HepG2 (cell line): ENCODE measurements around the gene EPSTI1. TPM values are rescaled to one million over a fixed set of nuclear protein-coding genes. Genes with fewer than 3 reads are reported as not detected.

ENCODE experiments used
- ATAC-seq: fragments of 200-7000 bp; cut with Tn5 transposase; 3 replicates; pipeline ENCODE4 v1.9.1; 2020; ENCODE audit warnings: mild to moderate bottlenecking, moderate library complexity
- BruUV-seq: library from RNA; stranded (reverse); fragments of 400-500 nt; replicated peaks from 2 replicates; lab custom pipeline; 2021; lab: Mats Ljungman, UMichigan
- CTCF ChIA-PET: fragments of 300-600 bp; formaldehyde crosslinking; extraction: SDS; loops from one replicate; lab custom pipeline; 2021; ENCODE audit warnings: low total read pairs, inconsistent platforms, low intra/inter-chr PET ratio; lab: Yijun Ruan, JAX
- POLR2A ChIA-PET: fragments of 350-600 bp; sonication (Branson Sonifier 250); formaldehyde crosslinking; loops from one replicate; lab custom pipeline; 2020; ENCODE audit warnings: antibody characterized with exemption, inconsistent platforms; lab: Yijun Ruan, JAX
- DNase-seq: peaks from one replicate; pipeline ENCODE4 v3.0.0-alpha.2; 2015; ENCODE audit warnings: low spot score
- FAIRE-seq: peaks from 3 replicates; lab custom pipeline; 2011; peaks lifted over from hg19 to GRCh38; lab: Jason Lieb, UNC
- H2AFZ ChIP-seq: one replicate; pipeline ENCODE4 v1.6.1; 2011; ENCODE audit warnings: low read length, inconsistent platforms
- H3K27ac ChIP-seq: fragments of 300-600 bp; 3 replicates; pipeline ENCODE4 v1.8.0; 2011; ENCODE audit warnings: mixed run types, mild to moderate bottlenecking, mixed read lengths, low read length, inconsistent platforms; ENCODE audit not compliant: insufficient read depth; ENCODE audit errors: extremely low read length
- H3K27me3 ChIP-seq, 2 experiments: fragments of 200-600 bp in 1 of 2; 2 replicates in 1 of 2; 3 replicates in 1 of 2; pipeline versions ENCODE4 v1.6.0 to v1.8.0; 2011; ENCODE audit warnings: low read length in 2 of 2, mild to moderate bottlenecking in 2 of 2, moderate library complexity in 2 of 2, inconsistent platforms in 1 of 2; ENCODE audit not compliant: insufficient read depth in 2 of 2, control insufficient read depth in 1 of 2
- H3K36me3 ChIP-seq, 2 experiments: fragments of 200-600 bp in 1 of 2; replicated peaks in 1 of 2; 2 replicates in 1 of 2; 3 replicates in 1 of 2; pipeline versions ENCODE4 v1.5.1 to v1.8.0; 2011; ENCODE audit warnings: low read length in 2 of 2, inconsistent platforms in 1 of 2; ENCODE audit not compliant: insufficient read depth in 2 of 2, control insufficient read depth in 1 of 2
- H3K4me1 ChIP-seq: 2 replicates; pipeline ENCODE4 v1.5.1; 2012; ENCODE audit warnings: low read length, inconsistent platforms; ENCODE audit not compliant: insufficient read depth
- H3K4me2 ChIP-seq: 2 replicates; pipeline ENCODE4 v1.6.0; 2011; ENCODE audit warnings: low read depth, low read length, inconsistent platforms
- H3K4me3 ChIP-seq, 3 experiments: fragments of 200-600 bp in 1 of 3; sonication (generic), shearing (Covaris generic) in 1 of 3; replicated peaks in 1 of 3; 2 replicates each; pipeline ENCODE4 v1.5.1; 2011 to 2016; ENCODE audit warnings: low read length in 3 of 3, inconsistent platforms in 2 of 3, low read depth in 2 of 3, mild to moderate bottlenecking in 2 of 3, control low read depth in 1 of 3, mixed read lengths in 1 of 3; ENCODE audit not compliant: insufficient read depth in 1 of 3
- H3K79me2 ChIP-seq: one replicate; pipeline ENCODE4 v1.6.1; 2011; ENCODE audit warnings: low read length, inconsistent platforms; ENCODE audit not compliant: insufficient read depth
- H3K9ac ChIP-seq: 2 replicates; pipeline ENCODE4 v1.6.0; 2011; ENCODE audit warnings: mild to moderate bottlenecking, low read depth, low read length, inconsistent platforms; ENCODE audit not compliant: insufficient read depth
- H3K9me3 ChIP-seq: 2 replicates; pipeline ENCODE4 v1.5.1; 2012; ENCODE audit warnings: mild to moderate bottlenecking, low read length
- H4K20me1 ChIP-seq: 2 replicates; pipeline ENCODE4 v1.6.0; 2011; ENCODE audit warnings: inconsistent platforms, mild to moderate bottlenecking, low read length, moderate library complexity; ENCODE audit not compliant: insufficient read depth
- MNT ChIP-seq: fragments of 450-650 bp; IDR thresholded peaks from 2 replicates; pipeline ENCODE4 v1.6.1; 2016
- PPARG ChIP-seq: conservative IDR thresholded peaks from 2 replicates; pipeline ENCODE4 v1.6.1; 2016; ENCODE audit warnings: missing biosample characterization, missing genetic modification reagents
- RFX5 ChIP-seq: IDR thresholded peaks from 2 replicates; pipeline ENCODE4 v1.6.1; 2011; ENCODE audit warnings: low read depth, low read length, improper control_type of control experiment
- TRIM22 ChIP-seq: fragments of 450-650 bp; IDR thresholded peaks from 2 replicates; pipeline ENCODE4 v1.6.1; 2017
- ZNF205 ChIP-seq: IDR thresholded peaks from 2 replicates; pipeline ENCODE4 v1.6.1; 2018; ENCODE audit warnings: missing biosample characterization, missing genetic modification reagents
- ZSCAN20 ChIP-seq: sonication (generic); formaldehyde crosslinking; IDR thresholded peaks from 2 replicates; pipeline ENCODE4 v1.4.0; 2020; ENCODE audit warnings: missing genetic modification reagents, mild to moderate bottlenecking, borderline replicate concordance
- whole genome bisulfite sequencing: methylation state at CpG from one replicate; pipeline ENCODE4 v1.1.6; 2017; ENCODE audit warnings: low lambda C conversion rate; 5-methylcytosine and 5-hydroxymethylcytosine counted together
- in situ Hi-C: cut with HindIII; loops from 2 replicates; pipeline ENCODE4 v1.10.0; 2017; ENCODE audit warnings: low pct_unique_long_range_greater_than_20kb; ENCODE audit not compliant: extremely low pct_ligation_motif_present
- intact Hi-C: fragments of 100-400 bp; cut with micrococcal nuclease; formaldehyde crosslinking; loops from one replicate; pipeline ENCODE4 v1.10.0; 2022; ENCODE audit not compliant: unreplicated experiment
- polyA plus RNA-seq, 8 experiments: library from polyadenylated mRNA; depleted of rRNA in 3 of 8; stranded (reverse) in 7 of 8; unstranded in 1 of 8; fragments of >200 nt; fragmentation: Illumina TruSeq in 4 of 8; extraction: Trizol in 4 of 8; gene quantifications; 2 replicates each; pipeline versions ENCODE4 v1.2.1 to v1.2.3, GENCODE V29; 2011 to 2016; ENCODE audit warnings: low read depth in 4 of 8, missing spikeins in 1 of 8, mixed read lengths in 1 of 8; ENCODE audit not compliant: insufficient read depth in 1 of 8
- total RNA-seq, 5 experiments: library from RNA; depleted of rRNA; stranded (reverse); fragments of >200 nt; fragmentation: Illumina TruSeq; extraction: Trizol; gene quantifications; 2 replicates each; pipeline ENCODE4 v1.2.3, GENCODE V29; 2016; ENCODE audit warnings: low read depth in 1 of 5

EPSTI1 gene
- total and polyA plus RNA-seq, 2 of the 13 experiments (the other 11 are each of a cell fraction or from before 2014, with no cell fraction given): 0.03 TPM; not detected in 1

- Histone ChIP-seq H3K9ac (no peak overlapping the region), H2AFZ (peak overlapping the region; percentile 33), H3K4me1 (peaks cover 13% of the 10 kb centered on the region), H3K4me3 (0 out of 6 replicates have a peak overlapping the region, but pooled peaks of 2 of the 3 experiments have one; percentile 9 to 10), H3K27me3 (no peaks in the 10 kb centered on the region), H4K20me1 (no peaks in the 10 kb centered on the region), H3K9me3 (no peaks in the 10 kb centered on the region), H3K27ac (no peak overlapping the region), H3K4me2 (peak overlapping the region; percentile 57), H3K79me2 (no peaks in the 10 kb centered on the region), H3K36me3 (no peaks in the 10 kb centered on the region)
- DNase-seq (no peak), FAIRE-seq (no peak), ATAC-seq (peak; percentile 77)
- POLR2A ChIA-PET: interaction anchor here (1.1 kb wide), 1 partner anchor 38 kb away, joined by 3 read pairs; the partner anchor contains the start of gene DNAJC15
- BruUV-seq: no TSS peak
- 0 out of 2 replicates have a peak, but pooled peaks have one; percentile 32 for TF ChIP-seq ZNF205 (CRISPR knock-in tag)
- peak; percentile 69 for TF ChIP-seq MNT
- TF ChIP-seq PPARG (CRISPR knock-in tag): 0 out of 2 replicates have a peak, but pooled peaks have one; percentile 21
- no peak for TF ChIP-seq TRIM22
- no peak for TF ChIP-seq ZSCAN20 (CRISPR knock-in tag)
- 0 out of 2 replicates have a peak, but pooled peaks have one; percentile 17 for TF ChIP-seq RFX5
- intact Hi-C loops (no loop called here), in situ Hi-C loops (no loop called here)
- 34% methylated on average over 8 of the region's 8 CpGs for WGBS
- CTCF ChIA-PET: no interaction called here
These were observed 6.5 kb downstream of the EPSTI1 start for GRCh38 chr13:42985312-42986175.
